MM.1S (cell line): ENCODE measurements around the gene PINK1.

Experiments used
- EZH2 ChIP-seq: fragments of 300-600 bp; sonication (generic); optimal IDR thresholded peaks from 2 replicates; pipeline ENCODE3; 2017; ENCODE audit warnings: low read depth, mild to moderate bottlenecking, antibody characterized with exemption, low read length, mixed read lengths
- TF ChIP-seq, protein P1 (sequence below): fragments of 300-600 bp; sonication (generic); IDR thresholded peaks from 2 replicates; pipeline ENCODE4 v1.5.1; 2016; ENCODE audit warnings: antibody characterized with exemption, low read length, mixed read lengths

DNA sequence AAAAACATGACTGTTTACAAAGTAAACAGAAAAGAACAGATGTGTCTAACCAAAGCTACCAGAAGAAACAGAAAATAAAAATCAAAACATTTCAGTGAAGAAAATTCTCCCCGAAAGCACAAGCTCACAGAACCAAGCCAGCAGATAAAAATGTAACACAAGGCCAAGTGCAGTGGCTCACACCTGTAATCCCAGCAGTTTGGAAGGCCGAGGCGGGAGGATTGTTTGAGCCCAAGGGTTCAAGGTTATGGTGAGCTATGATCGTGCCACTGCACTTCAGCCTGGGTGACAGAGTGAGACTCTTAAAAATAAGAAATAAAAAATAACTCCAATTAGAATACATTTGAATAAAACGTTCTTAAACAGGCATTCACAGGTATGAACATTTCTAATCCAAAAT lies 47.0 kb downstream of the PINK1 start:
- TF ChIP-seq, protein P1, sequence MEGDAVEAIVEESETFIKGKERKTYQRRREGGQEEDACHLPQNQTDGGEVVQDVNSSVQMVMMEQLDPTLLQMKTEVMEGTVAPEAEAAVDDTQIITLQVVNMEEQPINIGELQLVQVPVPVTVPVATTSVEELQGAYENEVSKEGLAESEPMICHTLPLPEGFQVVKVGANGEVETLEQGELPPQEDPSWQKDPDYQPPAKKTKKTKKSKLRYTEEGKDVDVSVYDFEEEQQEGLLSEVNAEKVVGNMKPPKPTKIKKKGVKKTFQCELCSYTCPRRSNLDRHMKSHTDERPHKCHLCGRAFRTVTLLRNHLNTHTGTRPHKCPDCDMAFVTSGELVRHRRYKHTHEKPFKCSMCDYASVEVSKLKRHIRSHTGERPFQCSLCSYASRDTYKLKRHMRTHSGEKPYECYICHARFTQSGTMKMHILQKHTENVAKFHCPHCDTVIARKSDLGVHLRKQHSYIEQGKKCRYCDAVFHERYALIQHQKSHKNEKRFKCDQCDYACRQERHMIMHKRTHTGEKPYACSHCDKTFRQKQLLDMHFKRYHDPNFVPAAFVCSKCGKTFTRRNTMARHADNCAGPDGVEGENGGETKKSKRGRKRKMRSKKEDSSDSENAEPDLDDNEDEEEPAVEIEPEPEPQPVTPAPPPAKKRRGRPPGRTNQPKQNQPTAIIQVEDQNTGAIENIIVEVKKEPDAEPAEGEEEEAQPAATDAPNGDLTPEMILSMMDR: no peak
- TF ChIP-seq EZH2: no peak
